ENCODE measurements around the gene SDK2.

SDK2 gene

DNA sequence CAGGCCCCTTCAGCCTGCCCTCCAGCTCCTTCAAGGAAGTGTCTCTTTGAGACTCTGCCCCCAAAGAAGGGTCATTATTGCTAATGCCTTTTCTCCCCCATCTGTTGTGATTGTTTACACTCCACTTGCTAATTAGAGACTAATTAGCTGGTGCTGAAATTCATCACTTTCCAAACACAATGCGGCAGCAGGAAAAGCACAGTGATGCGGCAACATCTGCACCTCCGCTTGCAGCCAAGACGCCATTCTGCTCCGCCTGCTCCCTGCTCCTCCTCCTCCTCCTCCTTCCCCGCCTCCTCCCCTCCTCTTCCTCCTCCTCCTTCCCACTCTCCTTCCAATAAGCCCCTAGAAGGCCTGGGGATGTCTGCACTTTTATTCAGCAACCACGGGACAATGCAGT, 110.5 kb downstream of the SDK2 start:
- no peak for DNase-seq (ENCODE audit: low read depth)

DNA sequence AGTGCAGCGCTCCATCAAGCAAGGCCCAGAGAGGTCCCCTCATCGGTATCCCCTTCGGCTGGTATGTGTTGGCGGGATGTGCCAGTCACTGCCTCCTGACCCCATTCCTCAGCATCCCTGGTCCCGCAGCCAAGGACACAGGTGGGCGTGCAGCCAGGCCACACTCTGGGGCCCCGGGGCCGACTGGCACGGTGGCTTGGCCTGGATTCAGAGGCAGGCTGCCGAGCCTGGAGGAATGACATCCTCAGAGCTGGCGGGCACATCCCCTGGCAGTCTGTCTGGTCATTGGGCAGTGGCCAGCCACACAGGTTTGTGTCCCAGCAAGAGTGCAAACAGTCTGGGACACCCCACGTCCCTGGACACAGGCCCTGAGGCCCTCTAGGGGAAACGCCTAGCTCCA, 111.1 kb downstream of the SDK2 start:
- DNase-seq (ENCODE audit: low read depth) = no peak

GRCh38 chr17:73532421-73532901, 111.8 kb downstream of the SDK2 start:
- DNase-seq (ENCODE audit: low read depth) = no peak

- no peak for DNase-seq (ENCODE audit: low read depth)
Measured at GRCh38 chr17:73531158-73531557, 113.1 kb downstream of the SDK2 start.

GRCh38 chr17:73528679-73529078, 115.6 kb downstream of the SDK2 start:
- DNase-seq (ENCODE audit: low read depth) = no peak

DNA sequence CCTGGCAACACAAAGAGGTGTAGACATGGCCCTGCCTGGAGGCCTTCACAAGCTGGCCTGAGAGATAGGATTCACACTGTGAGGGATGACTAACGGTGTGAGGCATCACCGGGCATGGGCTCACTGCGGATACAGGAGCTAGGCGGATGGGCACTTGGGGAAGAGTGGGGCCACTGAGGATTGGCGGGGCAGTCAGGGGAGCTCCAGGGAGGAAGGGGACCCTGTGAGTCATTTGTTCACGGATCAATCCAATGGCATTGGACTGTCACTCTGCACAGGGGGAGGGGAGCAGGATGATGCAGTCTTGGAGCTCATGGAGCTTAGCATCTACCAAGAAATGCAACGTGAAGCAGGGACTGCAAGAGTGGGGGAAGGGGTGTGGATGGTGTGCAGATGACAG, 117.3 kb downstream of the SDK2 start:
- no peak for DNase-seq (ENCODE audit: low read depth)

DNA sequence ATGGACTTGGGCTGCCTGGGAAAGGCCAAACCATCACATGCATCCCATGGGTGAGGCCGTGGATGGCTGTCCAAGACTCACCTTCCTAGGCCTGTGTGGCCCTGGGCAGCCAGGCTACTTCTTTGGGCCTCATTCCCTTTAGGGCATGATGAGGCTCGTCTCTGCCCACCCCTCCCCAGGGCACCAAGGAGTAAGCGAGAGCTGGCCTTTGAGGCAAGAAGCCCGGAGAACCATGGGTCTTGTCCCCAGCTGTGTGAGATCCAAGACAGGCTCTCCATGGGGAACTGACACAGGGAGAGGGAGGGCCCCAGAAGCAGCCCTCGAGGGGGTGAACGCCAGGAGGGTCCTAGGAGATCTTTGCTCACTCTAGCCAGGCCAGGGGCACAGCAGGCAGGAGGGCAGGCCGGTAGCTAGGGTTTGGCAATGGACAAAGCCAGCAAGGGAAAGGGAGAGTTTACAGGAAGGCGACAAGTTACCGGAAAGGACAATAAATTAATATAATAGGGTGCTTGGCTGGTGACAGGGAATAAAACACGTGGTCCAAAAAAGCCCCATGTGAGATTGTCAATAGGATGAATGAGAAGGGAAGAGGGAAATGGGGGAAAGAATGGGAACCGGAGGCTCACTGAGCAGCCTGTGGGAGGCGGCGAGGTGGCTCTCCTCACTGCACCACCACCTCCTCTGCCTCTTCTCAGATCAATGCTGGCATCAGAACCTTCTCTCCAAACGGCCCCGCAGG, 119.1 kb downstream of the SDK2 start:
- DNase-seq (ENCODE audit: low read depth) = no peak

GRCh38 chr17:73522696-73523095, 121.5 kb downstream of the SDK2 start:
- no peak for DNase-seq (ENCODE audit: low read depth)

DNA sequence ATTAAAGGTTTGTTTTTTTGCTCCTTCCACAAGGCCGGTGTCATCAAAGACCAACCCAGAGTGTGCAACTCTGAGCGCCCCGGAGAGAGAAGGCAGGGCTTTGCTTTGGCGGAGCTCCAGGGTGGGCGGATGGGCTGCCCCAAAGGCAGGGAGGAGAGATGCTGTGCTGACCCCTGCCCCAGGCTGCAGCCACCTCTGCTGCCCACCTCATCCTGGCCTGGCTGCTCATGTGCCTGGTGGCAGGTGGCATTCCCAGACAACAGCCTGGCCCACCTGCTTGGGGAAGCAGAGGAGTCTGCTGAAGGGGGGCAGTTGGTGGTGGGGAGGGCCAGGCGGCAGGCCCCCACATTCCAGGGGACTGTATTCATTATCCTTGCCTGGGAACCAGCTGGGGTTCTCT, 122.1 kb downstream of the SDK2 start:
- no peak for DNase-seq (ENCODE audit: low read depth)

DNA sequence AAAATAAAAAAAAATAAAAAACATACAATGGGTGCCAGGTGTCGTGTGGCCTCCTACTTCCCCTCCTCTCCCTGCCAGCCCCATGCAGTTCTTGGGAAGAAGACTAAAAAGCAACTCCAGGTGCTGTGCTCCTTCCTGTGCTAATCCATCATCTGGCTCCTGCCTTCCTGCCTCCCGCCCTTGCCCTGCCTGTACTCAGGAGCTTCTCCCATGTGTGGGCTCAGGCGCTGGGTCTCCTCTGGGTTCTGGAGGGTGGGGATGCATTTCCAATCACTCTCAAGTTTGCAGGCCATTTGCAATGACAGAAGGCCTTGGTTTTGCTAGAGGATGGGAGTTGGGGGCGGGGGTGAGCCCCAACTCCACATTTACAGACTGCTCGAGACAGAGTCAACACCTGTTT, 122.9 kb downstream of the SDK2 start:
- DNase-seq (ENCODE audit: low read depth) = no peak

DNA sequence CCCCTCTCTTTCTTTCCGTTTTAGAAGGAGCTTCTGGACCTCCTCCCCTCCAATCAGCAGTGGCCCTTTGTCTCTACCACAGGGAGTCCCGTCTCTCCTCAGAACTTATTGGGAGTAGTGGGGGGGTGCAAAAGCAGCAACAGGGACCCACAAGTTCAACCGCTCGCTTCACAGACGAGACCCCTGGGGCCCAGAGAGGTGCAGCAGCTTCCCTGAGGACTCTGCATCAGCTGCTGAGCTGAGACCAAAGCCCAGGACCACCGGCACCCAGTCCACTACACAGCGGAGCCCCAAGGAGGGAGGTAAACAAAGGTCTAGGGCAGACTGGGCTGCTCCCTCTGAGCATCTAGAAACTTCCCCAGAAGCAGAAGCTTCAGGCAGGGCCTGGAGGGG, 123.9 kb downstream of the SDK2 start:
- DNase-seq (ENCODE audit: low read depth) = no peak

GRCh38 chr17:73519714-73520368, 124.4 kb downstream of the SDK2 start:
- no peak for DNase-seq (ENCODE audit: low read depth)

- no peak for DNase-seq (ENCODE audit: low read depth)
Measured at GRCh38 chr17:73519011-73519410, 125.2 kb downstream of the SDK2 start.

DNA sequence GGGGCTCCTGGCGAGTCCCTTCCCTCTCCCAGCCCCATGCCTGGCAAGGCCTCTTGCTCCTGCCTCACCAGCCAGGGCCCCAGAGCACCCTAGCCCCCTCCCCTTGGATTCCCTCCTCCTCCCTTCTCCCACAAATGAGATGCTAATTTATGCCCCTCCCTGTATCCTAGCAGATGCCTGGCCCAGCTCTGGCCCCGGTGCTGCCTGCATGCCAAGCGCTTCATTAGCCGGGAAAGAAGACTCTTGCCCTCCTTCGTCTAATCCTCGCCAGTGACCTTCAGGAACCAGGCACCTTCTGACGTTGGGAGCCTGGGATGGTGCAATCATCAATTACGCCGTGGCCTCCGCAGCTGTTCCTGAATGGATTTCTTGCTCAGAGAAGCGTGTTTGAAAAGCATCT, 127.8 kb downstream of the SDK2 start:
- no peak for DNase-seq (ENCODE audit: low read depth)

- DNase-seq (ENCODE audit: low read depth) = no peak
Measured at GRCh38 chr17:73514146-73514863, 129.9 kb downstream of the SDK2 start.

DNA sequence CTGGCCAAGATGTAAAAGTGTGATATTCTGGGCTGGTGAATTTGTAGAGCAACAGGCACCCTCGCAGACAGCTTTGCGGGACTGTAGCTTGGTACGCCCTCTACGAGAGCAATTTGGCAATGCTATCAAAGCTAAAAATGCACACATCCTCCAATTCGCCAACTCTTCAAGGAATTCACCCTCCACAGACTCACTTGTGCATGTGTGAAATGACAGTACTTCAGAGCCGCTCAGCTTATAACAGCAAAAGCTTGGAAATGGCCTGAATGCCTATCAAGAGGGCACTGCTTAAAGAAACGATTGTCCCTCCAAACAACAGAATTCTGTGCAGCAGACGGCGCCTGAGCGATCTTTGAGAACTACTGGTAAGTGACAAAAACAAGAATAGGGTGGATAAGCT, 130.8 kb downstream of the SDK2 start:
- DNase-seq (ENCODE audit: low read depth) = no peak

- no peak for DNase-seq (ENCODE audit: low read depth)
Measured at GRCh38 chr17:73511719-73512115, 132.5 kb downstream of the SDK2 start.

GRCh38 chr17:73510981-73511718, 133.1 kb downstream of the SDK2 start:
- no peak for DNase-seq (ENCODE audit: low read depth)

GRCh38 chr17:73508931-73509605, 135.2 kb downstream of the SDK2 start:
- DNase-seq (ENCODE audit: low read depth) = no peak

- DNase-seq (ENCODE audit: low read depth) = no peak
Measured at GRCh38 chr17:73508057-73508930, 136.0 kb downstream of the SDK2 start.
